HG03575 (cell line): ENCODE data around the gene MIR17HG.
"Not testable (repeated sequence)": the region's sequence is repeated elsewhere in the genome, so short reads cannot be mapped to it uniquely, and the experiment has no call there.

Experiments used
- ATAC-seq: cut with Tn5 transposase; IDR thresholded peaks from one replicate; pipeline ENCODE4 v1.9.1; 2021; ENCODE audit not compliant: unreplicated experiment, insufficient number of reproducible peaks, low FRiP score; ENCODE audit errors: extremely low read depth

The MIR17HG gene

DNA sequence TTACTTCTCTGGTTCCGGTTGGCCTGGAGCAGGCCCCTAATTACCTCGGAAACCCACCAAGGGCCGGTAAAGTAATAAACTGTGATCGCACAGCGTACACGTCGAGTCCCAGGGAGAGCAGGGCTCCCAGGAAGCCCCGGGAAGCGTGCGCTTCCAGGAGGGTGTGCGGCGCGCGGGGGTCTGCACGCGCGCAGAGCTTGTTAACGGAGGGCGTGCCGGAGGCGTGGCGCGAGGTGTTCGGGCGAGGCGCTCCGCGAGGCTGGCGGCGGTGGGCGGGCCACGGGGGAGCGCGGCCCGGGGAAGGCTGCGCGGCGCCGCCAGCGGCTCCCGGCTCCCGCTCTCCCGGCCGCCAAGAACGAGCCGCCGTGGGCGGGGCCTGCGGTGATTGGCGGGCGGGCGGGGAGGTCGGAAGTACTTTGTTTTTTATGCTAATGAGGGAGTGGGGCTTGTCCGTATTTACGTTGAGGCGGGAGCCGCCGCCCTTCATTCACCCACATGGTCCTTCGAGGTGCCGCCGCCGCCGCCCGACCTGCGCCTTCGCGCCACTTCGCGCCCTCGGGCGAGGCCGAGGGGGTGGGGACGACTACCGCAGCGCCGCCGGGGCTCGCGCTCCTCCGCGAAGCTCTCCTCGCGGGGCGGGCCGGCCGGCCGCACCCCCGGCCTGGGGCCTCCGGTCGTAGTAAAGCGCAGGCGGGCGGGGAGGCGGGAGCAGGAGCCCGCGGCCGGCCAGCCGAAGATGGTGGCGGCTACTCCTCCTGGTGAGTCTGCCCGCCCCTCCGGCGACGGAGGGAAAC is at the start of gene MIR17HG:
MIR17HG (plus strand) TSS at position 486 of the 794 bp plus-strand sequence.
- peak; percentile 34 for ATAC-seq

DNA sequence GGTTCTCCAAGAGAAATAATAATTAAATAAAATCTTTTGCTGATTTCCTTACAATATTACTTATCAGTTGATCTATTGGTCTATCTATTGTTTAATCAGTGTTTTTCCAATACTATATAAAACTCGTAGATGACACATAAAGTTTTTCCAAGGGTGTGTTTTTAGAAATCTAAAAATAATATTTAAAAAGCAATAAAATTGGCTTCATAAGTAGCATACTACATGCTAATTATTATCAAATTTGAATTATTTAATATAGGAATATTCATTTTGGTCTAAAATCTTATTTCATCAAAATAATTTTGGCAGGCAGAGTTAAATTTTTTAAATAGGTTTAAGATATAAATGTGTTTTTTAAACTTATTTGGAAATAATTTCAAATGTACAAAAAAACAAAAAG is 49.4 kb upstream of the MIR17HG start:
- no peak for ATAC-seq

DNA sequence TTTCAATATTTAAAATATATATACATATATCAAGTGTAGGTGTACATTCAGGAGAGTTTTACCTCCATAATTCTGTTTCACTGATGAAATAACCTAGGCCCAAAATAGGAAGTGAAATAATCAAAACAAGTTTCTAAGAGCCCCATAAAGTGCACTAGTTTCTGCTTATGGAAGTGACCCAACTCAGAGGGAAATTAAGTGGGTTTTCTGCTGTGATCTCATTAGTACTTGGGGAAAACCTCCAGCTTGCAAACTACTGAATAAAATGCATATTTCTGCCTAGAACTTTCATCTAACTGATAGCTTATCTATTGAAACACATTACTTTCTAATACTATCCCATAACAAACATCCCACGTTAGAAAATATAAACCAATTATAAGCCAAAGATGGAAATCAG is 45.4 kb upstream of the MIR17HG start:
- ATAC-seq = peak; percentile 82

DNA sequence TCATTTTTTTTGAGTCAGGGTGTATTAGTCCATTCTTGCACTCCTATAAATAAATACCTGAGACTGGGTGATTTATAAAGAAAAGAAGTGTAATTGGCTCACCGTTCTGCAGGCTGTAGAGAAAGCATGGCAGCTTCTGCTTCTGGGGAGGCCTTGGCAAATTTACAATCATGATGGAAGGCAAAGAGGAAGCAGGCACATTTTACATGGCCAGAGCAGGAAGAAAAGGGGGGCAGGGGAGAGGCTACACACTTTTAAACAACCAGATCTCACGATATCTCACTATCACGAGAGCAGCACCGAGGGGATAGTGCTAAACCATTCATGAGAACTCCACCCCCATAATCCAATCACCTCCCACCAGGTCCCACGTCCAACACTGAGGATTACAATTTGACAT is 44.5 kb upstream of the MIR17HG start:
- no peak for ATAC-seq

DNA sequence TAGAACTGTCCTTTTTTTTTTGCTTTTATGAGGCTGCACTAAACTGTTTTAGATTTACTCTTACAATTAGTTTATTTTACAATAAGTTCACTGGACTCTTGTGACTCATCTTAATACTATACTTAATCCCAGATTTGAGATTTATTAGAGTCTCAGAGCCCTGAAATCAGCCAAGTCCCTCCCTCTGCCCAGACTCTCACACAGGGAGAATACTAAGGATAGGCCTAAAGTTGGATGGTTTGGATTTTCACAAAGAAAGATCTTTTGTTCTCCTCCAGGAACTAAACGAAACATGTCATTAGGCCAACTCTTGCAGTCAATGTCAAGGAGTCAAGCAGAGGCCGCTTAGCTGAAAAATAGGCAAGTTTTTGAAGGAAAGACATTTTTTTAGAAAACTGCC is 42.7 kb upstream of the MIR17HG start:
- ATAC-seq = no peak

DNA sequence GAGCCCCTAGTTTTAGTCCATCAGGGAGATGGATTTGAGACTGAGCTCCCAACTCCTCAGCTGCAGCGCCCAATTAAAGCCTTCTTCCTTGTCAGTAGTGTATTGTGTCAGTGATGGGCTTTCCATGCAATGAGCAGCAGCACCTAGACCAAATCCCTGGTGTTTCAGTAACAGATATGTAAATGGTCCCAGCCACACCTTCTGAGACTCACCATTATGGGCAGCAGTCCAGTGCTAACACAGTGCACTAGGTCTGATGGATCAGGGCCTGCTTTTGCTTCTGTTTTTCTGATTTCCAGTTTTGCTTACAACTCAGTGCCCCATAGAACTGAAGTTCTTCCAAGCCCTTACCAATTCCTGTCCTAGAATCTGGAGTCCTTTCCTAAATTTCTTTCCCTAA is 41.8 kb upstream of the MIR17HG start:
- ATAC-seq = no peak

DNA sequence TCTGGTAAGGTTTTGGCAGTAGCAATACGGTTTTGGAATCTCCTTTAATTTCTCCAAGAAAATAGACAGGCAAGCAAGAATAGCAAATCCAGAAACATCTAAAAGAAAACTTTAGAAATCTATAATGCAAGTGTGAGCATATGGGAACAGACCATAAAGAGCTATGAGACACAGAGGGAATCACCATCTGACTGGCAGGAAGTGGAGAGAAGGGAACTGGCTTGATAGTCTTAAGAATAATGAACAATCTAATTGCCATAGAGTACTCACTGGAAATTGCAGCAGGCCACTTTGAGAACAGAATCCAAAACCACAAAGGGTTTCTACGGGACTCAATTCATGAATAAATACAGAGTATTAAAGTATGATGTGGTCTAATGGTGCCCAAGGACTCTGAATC is 39.6 kb upstream of the MIR17HG start:
- ATAC-seq = no peak

DNA sequence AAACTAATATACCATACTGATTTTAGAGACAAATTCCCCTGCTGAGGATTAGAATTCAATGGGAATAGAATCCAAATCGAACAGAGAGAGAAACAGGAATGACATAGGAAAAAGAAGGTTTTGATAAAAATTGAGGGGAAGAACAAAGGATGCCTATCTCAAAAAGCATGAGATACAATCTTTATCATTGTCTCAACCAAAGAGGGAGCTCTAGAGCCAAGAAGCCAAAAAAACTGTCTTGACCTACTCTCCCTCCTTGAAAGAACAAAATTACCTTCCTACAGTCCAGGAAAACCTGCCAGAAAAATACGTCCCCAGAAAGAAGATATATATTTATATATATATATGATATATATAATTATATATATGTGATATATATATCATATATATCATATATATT is 39.2 kb upstream of the MIR17HG start:
- ATAC-seq = no peak

DNA sequence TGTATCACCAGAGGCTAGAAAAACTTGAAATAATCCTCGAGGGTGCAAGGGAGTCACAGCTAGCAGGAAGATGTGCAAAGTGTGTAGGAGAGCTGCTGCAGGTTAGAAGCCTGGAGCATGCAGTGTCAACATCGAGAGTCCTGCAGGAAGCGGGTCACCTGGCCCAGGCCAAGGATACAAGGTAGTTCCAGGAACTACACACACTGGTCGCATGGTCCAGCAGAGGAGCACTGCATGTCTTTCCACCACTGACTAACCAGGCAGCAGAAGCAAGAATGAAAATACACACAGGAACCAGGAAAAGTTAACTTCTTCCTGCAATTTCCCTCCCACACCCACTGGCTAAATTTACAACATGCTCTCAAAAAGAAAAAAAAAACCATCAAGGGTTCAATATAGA is 36.0 kb upstream of the MIR17HG start:
- ATAC-seq = no peak

DNA sequence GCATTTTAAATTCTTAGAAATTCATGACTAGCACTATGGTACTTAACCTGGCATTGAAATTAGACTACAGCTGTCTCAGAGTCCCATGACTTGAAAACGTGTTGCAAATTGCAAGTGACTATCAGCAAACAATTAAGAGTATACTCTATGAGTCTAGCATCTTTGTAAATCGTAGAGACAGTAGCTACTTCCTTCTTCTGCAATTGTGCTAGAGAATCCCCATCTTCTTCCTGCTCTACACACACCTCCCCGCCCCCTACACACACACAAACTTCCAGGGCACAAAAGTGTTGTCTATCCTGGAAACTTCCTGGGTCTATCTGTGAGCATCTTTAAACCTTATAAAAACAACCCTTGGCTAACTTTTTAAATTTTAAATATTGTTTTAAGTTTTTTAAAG is 35.2 kb upstream of the MIR17HG start:
- no peak for ATAC-seq

DNA sequence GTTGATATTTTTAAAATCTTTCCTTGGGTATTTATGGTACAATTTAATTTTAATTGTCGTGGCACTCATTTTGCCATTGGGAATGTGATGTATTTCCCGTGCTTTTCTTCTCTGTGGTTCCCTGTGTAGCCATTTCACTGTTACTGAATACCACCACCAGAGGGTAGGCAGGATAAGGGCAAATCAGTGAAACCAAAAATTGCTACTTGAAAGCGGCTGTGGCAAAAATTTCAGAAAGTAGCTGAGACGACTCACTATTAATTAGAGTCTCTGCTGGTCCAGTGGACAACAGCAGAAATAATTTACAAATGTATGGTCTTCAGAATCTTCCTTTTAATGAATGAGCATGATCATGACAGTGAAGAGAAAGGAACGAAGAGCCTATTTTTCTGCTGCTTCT is 34.4 kb upstream of the MIR17HG start:
- ATAC-seq = peak; percentile 61

DNA sequence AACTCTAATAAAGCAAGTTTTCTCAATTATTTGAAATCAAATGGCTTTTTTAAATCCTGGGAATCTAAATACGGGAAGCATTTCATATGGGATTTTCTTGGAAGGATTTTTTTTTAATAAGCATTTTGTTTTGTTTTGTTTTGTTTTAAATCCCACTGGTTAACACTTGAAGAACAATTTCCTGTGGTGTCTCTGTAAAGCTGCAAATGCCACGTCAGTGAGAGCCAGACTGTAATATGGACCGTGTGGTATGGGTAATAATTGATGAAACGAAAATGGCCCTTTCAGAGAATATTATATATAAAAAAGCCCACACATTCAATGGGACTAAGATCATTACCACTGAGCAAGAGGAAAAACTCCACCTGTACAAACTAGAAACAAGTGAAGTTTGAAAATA is 33.9 kb upstream of the MIR17HG start:
- ATAC-seq = peak; percentile 53

DNA sequence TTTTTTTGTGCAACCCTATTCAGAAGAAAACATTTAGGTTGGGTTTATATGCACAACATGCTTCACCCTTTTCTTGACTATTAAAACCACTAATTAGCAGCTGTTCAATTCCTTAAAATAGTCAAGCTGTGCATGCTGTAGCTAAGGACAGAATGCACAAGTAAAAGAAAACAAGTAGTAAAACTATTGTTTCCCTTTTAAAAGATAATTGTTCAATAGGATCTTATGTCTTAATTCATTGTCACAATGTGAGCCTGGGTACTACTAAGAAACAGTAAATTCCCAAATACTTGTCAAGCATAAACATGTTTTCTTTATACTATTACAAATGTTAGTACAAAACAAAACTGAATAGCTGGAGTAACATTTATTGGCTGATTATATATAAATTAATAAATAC is 32.6 kb upstream of the MIR17HG start:
- ATAC-seq = no peak

DNA sequence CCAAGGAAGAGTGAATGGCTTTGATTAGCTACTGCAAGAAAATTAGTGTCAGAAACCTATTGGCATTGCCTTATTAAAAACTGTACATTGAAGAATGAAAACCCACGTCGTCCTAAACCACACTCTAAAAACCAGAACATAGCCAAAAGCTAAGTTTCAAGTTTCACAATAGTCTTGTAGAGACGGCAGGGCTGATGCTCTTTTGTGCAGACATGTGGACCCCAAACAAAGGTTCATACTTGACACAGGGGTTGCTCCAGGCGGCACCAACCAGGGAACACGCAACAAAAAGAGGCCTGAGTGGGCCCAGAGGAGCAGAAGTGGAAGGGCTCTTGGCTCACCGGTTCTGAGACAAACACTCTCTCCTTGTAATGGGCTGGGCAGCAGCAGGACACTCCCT is 28.6 kb upstream of the MIR17HG start:
- ATAC-seq = no peak

DNA sequence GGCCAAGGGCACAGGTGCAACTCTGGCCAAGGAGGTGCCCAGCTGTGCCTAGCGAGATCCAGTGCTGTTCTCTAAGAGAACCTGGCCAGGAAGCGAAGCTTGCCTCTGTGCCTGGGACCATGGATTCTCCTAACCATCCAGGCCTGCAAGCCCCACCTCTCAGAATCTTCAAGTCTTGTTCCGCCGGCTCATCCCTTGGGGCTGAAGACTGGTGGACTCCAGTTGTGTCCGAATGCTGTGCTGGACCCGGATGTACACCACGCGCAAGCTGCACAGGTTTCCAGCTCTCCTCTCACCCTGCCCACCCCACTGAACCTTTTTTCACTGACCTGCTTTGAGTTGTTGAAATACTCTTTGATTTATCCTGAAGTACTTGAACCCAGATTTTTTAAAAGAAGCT is 27.5 kb upstream of the MIR17HG start:
- no peak for ATAC-seq

DNA sequence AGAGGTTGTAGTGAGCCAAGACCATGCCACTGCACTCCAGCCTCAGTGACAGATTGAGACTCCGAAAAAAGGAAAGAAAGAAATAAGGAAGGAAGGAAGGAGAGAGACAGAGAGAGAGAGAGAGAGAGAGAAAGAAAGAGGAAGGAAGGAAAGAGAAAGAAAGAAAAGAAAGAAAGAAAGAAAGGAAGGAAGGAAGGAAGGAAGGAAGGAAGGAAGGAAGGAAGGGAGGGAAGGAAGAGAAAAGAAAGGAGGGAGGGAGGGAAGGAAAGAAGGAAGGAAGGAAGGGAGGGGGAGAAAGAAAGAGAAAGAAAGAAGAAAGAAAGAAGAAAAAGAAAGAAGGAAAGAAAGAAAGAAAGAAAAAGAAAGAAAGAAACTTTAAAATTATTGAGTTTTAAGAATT is 26.5 kb upstream of the MIR17HG start:
- not testable (repeated sequence) for ATAC-seq

DNA sequence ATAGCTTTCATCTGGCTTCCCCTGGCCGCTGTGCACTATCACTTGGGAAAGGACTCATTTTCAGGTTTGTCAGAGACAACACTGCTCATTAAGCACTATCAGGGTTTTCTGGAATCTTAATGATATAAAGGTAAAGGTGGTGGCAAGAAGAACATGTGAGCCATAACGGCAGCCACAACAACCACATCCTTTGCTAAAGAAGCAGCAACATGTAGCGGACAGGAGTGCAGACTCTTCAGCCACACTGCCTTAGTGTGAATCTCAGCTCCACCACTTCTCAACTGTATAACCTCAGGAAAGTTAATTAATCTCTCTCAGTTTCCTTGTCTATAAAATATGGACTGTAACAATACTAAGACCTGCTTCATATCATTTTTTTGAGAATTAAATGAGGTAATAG is 24.1 kb upstream of the MIR17HG start:
- ATAC-seq = no peak

DNA sequence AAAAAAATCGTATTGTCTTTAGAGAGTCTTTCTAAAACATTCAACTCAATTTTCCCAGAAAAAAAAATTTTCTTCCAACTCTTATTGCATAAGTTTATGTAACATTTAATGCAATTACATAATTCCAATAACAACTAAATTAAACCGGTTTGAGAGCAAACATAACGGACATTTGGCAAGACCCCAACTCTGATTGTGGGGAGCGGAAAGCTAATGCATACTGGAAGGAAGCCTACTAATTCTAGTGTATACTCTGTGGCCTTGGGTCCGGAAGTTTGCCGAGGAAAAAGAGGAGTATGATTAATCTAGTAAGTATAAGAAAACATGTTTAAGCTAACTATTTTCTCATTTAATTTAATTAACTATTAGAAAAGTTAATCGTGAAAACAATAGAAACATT is 21.3 kb upstream of the MIR17HG start:
- no peak for ATAC-seq

DNA sequence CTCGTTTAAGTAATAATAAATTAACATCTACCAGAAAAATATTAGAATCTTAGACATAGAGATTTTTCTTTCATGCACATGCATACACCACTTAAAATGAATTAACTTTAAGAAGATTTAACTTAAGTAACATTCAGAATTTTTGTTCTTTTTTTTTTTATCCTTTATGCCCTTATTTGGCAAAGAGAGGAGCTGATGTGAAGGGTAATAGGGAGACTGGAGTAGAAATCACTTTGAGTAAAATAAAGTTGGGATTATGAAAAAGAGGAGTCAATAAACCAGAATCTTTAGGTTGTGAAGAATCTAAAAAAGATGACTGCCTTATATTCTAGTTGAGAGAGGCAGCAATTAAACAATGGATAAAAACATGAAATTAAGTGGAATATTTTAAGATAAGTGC is 18.8 kb upstream of the MIR17HG start:
- no peak for ATAC-seq

DNA sequence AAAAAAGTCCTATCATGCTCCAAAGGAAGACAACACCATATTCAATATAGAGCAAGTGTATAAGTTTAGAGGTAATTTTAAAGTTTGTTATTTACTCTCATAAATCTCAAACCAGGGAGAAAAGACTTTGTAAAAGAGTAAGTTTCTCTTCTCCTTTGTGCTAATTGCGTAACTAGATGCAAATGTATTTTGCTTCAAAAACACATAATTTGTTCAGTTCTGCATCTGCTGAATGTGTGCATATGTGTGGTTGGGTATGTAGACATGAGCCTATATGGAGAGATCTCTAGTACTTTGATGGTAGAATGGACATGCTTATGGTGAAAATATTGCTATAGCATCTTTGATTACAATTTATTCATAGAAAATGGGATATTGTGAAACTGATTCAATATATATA is 17.8 kb upstream of the MIR17HG start:
- ATAC-seq = no peak
